GM12864 (cell line): Measurements from ENCODE around the gene EIF2S2.

Experiments
- DNase-seq: peaks from one replicate; pipeline ENCODE4 v3.0.0-alpha.2; 2011; ENCODE audit warnings: low read depth
- H3K4me3 ChIP-seq: 2 replicates; pipeline ENCODE4 v1.5.1; 2011; ENCODE audit warnings: mild to moderate bottlenecking, low read depth, low read length, control low read depth
- TF ChIP-seq, protein P1 (sequence below): IDR thresholded peaks from 2 replicates; pipeline ENCODE4 v1.5.1; 2011; ENCODE audit warnings: low read depth, mild to moderate bottlenecking, moderate library complexity, low read length, control low read depth, inconsistent platforms; ENCODE audit errors: missing control alignments

Gene EIF2S2

GRCh38 chr20:34043025-34043424, 69.0 kb downstream of the EIF2S2 start:
- TF ChIP-seq, protein P1, sequence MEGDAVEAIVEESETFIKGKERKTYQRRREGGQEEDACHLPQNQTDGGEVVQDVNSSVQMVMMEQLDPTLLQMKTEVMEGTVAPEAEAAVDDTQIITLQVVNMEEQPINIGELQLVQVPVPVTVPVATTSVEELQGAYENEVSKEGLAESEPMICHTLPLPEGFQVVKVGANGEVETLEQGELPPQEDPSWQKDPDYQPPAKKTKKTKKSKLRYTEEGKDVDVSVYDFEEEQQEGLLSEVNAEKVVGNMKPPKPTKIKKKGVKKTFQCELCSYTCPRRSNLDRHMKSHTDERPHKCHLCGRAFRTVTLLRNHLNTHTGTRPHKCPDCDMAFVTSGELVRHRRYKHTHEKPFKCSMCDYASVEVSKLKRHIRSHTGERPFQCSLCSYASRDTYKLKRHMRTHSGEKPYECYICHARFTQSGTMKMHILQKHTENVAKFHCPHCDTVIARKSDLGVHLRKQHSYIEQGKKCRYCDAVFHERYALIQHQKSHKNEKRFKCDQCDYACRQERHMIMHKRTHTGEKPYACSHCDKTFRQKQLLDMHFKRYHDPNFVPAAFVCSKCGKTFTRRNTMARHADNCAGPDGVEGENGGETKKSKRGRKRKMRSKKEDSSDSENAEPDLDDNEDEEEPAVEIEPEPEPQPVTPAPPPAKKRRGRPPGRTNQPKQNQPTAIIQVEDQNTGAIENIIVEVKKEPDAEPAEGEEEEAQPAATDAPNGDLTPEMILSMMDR, result no peak
- no peak for DNase-seq
- H3K4me3 ChIP-seq, result no peak overlapping the region

- TF ChIP-seq, protein P1, result no peak
- no peak overlapping the region for H3K4me3 ChIP-seq
- no peak for DNase-seq
Observed at GRCh38 chr20:34042262-34042661, 69.8 kb downstream of the EIF2S2 start.

GRCh38 chr20:34041226-34041625, 70.8 kb downstream of the EIF2S2 start:
- H3K4me3 ChIP-seq, result no peak overlapping the region
- TF ChIP-seq, protein P1, result no peak
- DNase-seq, result no peak

GRCh38 chr20:34040300-34040995, 71.6 kb downstream of the EIF2S2 start:
- TF ChIP-seq, protein P1, result no peak

More at GRCh38 chr20:34040300-34040995, 71.6 kb downstream of the EIF2S2 start:
- H3K4me3 ChIP-seq, result no peak overlapping the region
- no peak for DNase-seq
